Neural progenitor cell (in vitro differentiated cells): ENCODE data around the gene TM4SF5. TPM values are rescaled to one million over a fixed set of nuclear protein-coding genes. Genes with fewer than 3 reads are reported as not detected.

ENCODE experiments used
- DNase-seq: peaks from one replicate; pipeline ENCODE4 v3.0.0-alpha.2; 2016; ENCODE audit warnings: low spot score
- H2AFZ ChIP-seq: fragments of 200-600 bp; sonication (generic); replicated peaks from 2 replicates; pipeline ENCODE4 v1.6.1; 2016; ENCODE audit warnings: antibody characterized with exemption
- H3F3A ChIP-seq: fragments of 200-600 bp; sonication (generic); 2 replicates; pipeline ENCODE4 v1.6.1; 2016; ENCODE audit warnings: antibody characterized with exemption, low read depth
- H3K27ac ChIP-seq: fragments of 200-600 bp; sonication (generic); 2 replicates; pipeline ENCODE4 v1.5.1; 2016; ENCODE audit warnings: mild to moderate bottlenecking
- H3K27me3 ChIP-seq: fragments of 200-600 bp; sonication (generic); 2 replicates; pipeline ENCODE4 v1.6.1; 2016; ENCODE audit warnings: mild to moderate bottlenecking, moderate library complexity
- H3K36me3 ChIP-seq: fragments of 200-600 bp; sonication (generic); 2 replicates; pipeline ENCODE4 v1.5.1; 2016
- H3K4me1 ChIP-seq: fragments of 200-600 bp; sonication (generic); 2 replicates; pipeline ENCODE4 v1.6.1; 2016; ENCODE audit warnings: mixed run types
- H3K4me2 ChIP-seq: fragments of 200-600 bp; sonication (generic); 2 replicates; pipeline ENCODE4 v1.6.1; 2016
- H3K4me3 ChIP-seq: fragments of 200-600 bp; sonication (generic); 2 replicates; pipeline ENCODE4 v1.5.1; 2016
- H3K79me2 ChIP-seq: fragments of 200-600 bp; sonication (generic); 2 replicates; pipeline ENCODE4 v1.6.1; 2016; ENCODE audit warnings: low read depth
- H3K9ac ChIP-seq: fragments of 200-600 bp; sonication (generic); 2 replicates; pipeline ENCODE4 v1.6.1; 2016
- H3K9me3 ChIP-seq: fragments of 200-600 bp; sonication (generic); 2 replicates; pipeline ENCODE4 v1.5.1; 2016; ENCODE audit warnings: low read depth
- H4K20me1 ChIP-seq: fragments of 200-600 bp; sonication (generic); 2 replicates; pipeline ENCODE4 v1.6.1; 2016; ENCODE audit warnings: low read depth
- H3K27ac Mint-ChIP-seq: 3 replicates; pipeline ENCODE4 v1.8.0; 2021; ENCODE audit warnings: mixed read lengths
- H3K27me3 Mint-ChIP-seq: 2 replicates; pipeline ENCODE4 v1.8.0; 2022; ENCODE audit warnings: low read depth, mild to moderate bottlenecking, inconsistent platforms, moderate library complexity, mixed read lengths; ENCODE audit not compliant: insufficient read depth
- H3K36me3 Mint-ChIP-seq: 3 replicates; pipeline ENCODE4 v1.8.0; 2021; ENCODE audit warnings: mixed read lengths
- H3K4me1 Mint-ChIP-seq: 3 replicates; pipeline ENCODE4 v1.8.0; 2021; ENCODE audit warnings: mixed read lengths
- H3K4me3 Mint-ChIP-seq: 3 replicates; pipeline ENCODE4 v1.8.0; 2021; ENCODE audit warnings: mild to moderate bottlenecking, moderate library complexity, mixed read lengths
- H3K9me3 Mint-ChIP-seq: 3 replicates; pipeline ENCODE4 v1.8.0; 2020; ENCODE audit warnings: mixed read lengths
- EZH2 ChIP-seq: fragments of 200-600 bp; sonication (generic); IDR thresholded peaks from 2 replicates; pipeline ENCODE4 v1.6.1; 2017; ENCODE audit warnings: antibody characterized with exemption, mild to moderate bottlenecking, moderate library complexity
- EZH2phosphoT487 ChIP-seq: fragments of 200-600 bp; sonication (generic); IDR thresholded peaks from 2 replicates; pipeline ENCODE4 v1.6.1; 2017; ENCODE audit warnings: antibody characterized with exemption
- total RNA-seq: library from RNA; depleted of rRNA; stranded (reverse); fragments of >200 nt; gene quantifications from 2 replicates; pipeline ENCODE4 v1.2.3, GENCODE V29; 2015; ENCODE audit warnings: low replicate concordance
- TF ChIP-seq, protein P1 (sequence below): fragments of 200-600 bp; sonication (generic); IDR thresholded peaks from 2 replicates; pipeline ENCODE4 v1.5.1; 2017; ENCODE audit warnings: antibody characterized with exemption, mild to moderate bottlenecking

The TM4SF5 gene
- total RNA-seq, 1 donor from 2014 or later = not detected

DNA sequence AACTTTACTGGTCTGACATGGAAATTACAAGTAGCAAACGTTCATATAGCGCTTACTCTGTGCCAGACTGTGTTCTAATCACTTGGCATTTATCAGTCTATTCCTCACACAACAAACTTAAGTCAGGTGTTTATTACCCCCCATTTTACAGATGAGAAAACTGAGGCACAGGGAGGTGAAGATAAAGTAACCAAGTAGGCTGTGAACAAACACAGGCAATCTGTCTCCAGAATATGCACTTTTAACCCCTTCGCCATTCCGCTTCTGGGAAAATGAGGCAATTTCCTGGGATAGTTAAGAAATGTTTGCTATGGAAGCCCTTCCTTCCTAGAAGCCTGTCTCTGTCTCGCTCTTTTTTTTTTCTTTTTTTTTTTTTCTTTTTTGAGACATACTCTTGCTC lies 19.8 kb upstream of the TM4SF5 start:
- Histone ChIP-seq H3K79me2 (no peaks in the 10 kb centered on the region), H4K20me1 (no peaks in the 10 kb centered on the region), H3K4me3 (no peak overlapping the region), H3K36me3 (no peaks in the 10 kb centered on the region), H3K4me1 (no peaks in the 10 kb centered on the region), H3K9me3 (no peaks in the 10 kb centered on the region), H2AFZ (no peak overlapping the region), H3K4me2 (no peak overlapping the region), H3K27ac (no peak overlapping the region), H3K9ac (no peak overlapping the region), H3K27me3 (peaks cover 61% of the 10 kb centered on the region), H3F3A (no peaks in the 10 kb centered on the region)
- H3K27me3 Mint-ChIP-seq = peaks cover 17% of the 10 kb centered on the region
- no peak for DNase-seq
- no peaks in the 10 kb centered on the region for H3K36me3 Mint-ChIP-seq
- H3K4me1 Mint-ChIP-seq = no peaks in the 10 kb centered on the region
- no peak overlapping the region for H3K4me3 Mint-ChIP-seq
- H3K27ac Mint-ChIP-seq = no peak overlapping the region
- H3K9me3 Mint-ChIP-seq = peaks cover 3% of the 10 kb centered on the region
- no peak for TF ChIP-seq EZH2phosphoT487

DNA sequence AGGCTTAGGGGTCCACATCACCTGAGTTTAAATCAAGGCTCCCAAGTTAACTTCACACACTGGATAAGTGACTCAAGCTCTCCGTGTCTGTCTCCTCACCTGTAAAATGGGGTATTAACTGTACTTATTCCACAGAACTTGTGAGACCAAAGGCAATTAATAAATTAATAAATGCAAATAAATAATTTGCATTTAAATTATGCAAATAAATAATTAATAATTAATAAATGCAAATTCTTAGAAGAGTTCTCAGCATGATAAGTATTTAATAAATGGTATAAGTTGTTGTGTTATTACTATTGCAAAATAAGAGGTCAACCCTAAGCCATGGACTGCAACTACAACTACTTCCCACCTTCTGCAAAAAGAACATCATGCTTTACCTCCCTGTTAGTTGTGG lies 18.3 kb upstream of the TM4SF5 start:
- Histone ChIP-seq H3K9me3 (no peaks in the 10 kb centered on the region), H3K27ac (no peak overlapping the region), H3K4me1 (no peaks in the 10 kb centered on the region), H3K4me2 (no peak overlapping the region), H2AFZ (no peak overlapping the region), H3K4me3 (no peak overlapping the region), H3F3A (no peaks in the 10 kb centered on the region), H3K79me2 (no peaks in the 10 kb centered on the region), H4K20me1 (no peaks in the 10 kb centered on the region), H3K9ac (no peak overlapping the region), H3K27me3 (peaks cover 52% of the 10 kb centered on the region), H3K36me3 (no peaks in the 10 kb centered on the region)
- Mint-ChIP-seq H3K27ac (no peak overlapping the region), H3K4me1 (no peaks in the 10 kb centered on the region), H3K4me3 (no peak overlapping the region), H3K36me3 (no peaks in the 10 kb centered on the region), H3K27me3 (peaks cover 16% of the 10 kb centered on the region), H3K9me3 (peaks cover 2% of the 10 kb centered on the region)
- no peak for DNase-seq
- no peak for TF ChIP-seq EZH2phosphoT487
- TF ChIP-seq, protein P1, sequence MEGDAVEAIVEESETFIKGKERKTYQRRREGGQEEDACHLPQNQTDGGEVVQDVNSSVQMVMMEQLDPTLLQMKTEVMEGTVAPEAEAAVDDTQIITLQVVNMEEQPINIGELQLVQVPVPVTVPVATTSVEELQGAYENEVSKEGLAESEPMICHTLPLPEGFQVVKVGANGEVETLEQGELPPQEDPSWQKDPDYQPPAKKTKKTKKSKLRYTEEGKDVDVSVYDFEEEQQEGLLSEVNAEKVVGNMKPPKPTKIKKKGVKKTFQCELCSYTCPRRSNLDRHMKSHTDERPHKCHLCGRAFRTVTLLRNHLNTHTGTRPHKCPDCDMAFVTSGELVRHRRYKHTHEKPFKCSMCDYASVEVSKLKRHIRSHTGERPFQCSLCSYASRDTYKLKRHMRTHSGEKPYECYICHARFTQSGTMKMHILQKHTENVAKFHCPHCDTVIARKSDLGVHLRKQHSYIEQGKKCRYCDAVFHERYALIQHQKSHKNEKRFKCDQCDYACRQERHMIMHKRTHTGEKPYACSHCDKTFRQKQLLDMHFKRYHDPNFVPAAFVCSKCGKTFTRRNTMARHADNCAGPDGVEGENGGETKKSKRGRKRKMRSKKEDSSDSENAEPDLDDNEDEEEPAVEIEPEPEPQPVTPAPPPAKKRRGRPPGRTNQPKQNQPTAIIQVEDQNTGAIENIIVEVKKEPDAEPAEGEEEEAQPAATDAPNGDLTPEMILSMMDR = no peak
- TF ChIP-seq EZH2 = no peak

DNA sequence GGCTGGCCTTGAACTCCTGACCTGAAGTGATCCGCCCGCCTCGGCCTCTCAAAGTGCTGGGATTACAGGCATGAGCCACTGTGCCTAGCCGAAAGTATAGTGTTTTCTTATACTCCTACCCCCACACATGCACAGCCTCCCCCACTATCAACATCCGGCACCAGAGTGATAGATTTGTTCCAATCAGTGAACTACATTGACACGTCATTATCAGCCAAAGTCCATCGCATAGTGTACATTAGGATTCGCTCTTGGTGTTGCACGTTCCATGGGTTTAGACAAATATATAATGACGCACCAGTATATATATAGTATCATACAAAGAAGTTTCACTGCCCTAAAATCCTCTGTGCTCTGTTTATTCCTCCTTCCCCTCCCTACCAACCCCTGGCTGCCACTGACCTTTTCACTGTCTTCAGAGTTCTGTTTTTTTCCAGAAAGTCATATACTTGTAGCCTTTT lies 11.9 kb upstream of the TM4SF5 start:
- no peak for DNase-seq
- no peaks in the 10 kb centered on the region for H3K36me3 ChIP-seq
- no peak overlapping the region for H3K9ac ChIP-seq
- no peak overlapping the region for H3K27ac ChIP-seq
- Mint-ChIP-seq H3K4me1 (no peaks in the 10 kb centered on the region), H3K27ac (no peak overlapping the region), H3K36me3 (no peaks in the 10 kb centered on the region), H3K9me3 (no peaks in the 10 kb centered on the region), H3K4me3 (no peak overlapping the region), H3K27me3 (peaks cover 7% of the 10 kb centered on the region)
- H4K20me1 ChIP-seq = no peaks in the 10 kb centered on the region
- H3K9me3 ChIP-seq = no peaks in the 10 kb centered on the region
- peaks cover 4% of the 10 kb centered on the region for H3F3A ChIP-seq
- TF ChIP-seq, protein P1 = no peak
- no peak for TF ChIP-seq EZH2phosphoT487
- TF ChIP-seq EZH2 = no peak
- no peak overlapping the region for H3K4me3 ChIP-seq
- H3K79me2 ChIP-seq = no peaks in the 10 kb centered on the region
- peaks cover 9% of the 10 kb centered on the region for H3K27me3 ChIP-seq
- H3K4me2 ChIP-seq = no peak overlapping the region
- no peak overlapping the region for H2AFZ ChIP-seq
- H3K4me1 ChIP-seq = no peaks in the 10 kb centered on the region

DNA sequence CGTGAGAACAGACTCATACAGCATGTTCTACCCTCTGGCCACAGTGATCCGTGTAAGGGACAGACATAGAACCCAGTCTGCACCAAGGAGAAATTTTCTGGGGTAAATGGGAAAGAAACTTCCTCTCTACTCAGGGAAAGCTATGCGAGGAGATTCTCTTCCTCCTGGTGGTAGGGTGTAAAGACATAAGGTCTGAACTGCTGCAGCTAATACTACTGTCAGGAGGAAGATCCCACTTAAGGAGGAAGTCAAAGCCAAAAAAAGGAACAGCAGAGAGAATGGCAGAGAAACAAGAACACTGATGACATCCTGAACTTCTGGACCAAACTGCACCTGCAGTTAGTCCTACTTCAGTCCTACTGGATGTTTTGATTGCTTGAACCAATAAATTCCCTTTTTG lies 7.1 kb upstream of the TM4SF5 start:
- no peaks in the 10 kb centered on the region for H4K20me1 ChIP-seq

More for the DNA sequence above, 7.1 kb upstream of the TM4SF5 start:
- H3K36me3 ChIP-seq = no peaks in the 10 kb centered on the region
- no peaks in the 10 kb centered on the region for H3K27me3 ChIP-seq
- Mint-ChIP-seq H3K4me3 (no peak overlapping the region), H3K27me3 (peaks cover 3% of the 10 kb centered on the region), H3K9me3 (no peaks in the 10 kb centered on the region), H3K36me3 (no peaks in the 10 kb centered on the region), H3K4me1 (no peaks in the 10 kb centered on the region), H3K27ac (no peak overlapping the region)
- no peak for DNase-seq
- no peaks in the 10 kb centered on the region for H3K4me1 ChIP-seq
- no peak overlapping the region for H3K4me3 ChIP-seq
- no peak overlapping the region for H3K9ac ChIP-seq
- H3K27ac ChIP-seq = no peak overlapping the region
- H2AFZ ChIP-seq = no peak overlapping the region
- TF ChIP-seq, protein P1 = no peak
- TF ChIP-seq EZH2phosphoT487 (no peak), EZH2 (no peak)
- no peaks in the 10 kb centered on the region for H3K79me2 ChIP-seq
- no peaks in the 10 kb centered on the region for H3K9me3 ChIP-seq
- H3K4me2 ChIP-seq = no peak overlapping the region
- H3F3A ChIP-seq = peaks cover 4% of the 10 kb centered on the region
